ENCODE measurements around the gene IGF1. TPM values are rescaled to one million over a fixed set of nuclear protein-coding genes. Genes with fewer than 3 reads are reported as not detected.

IGF1 gene
- total and polyA plus RNA-seq, 9 of the 15 experiments (the other 6 are each of a cell fraction or from before 2014, with no cell fraction given) = 3.7 to 13.9 (median 4.5) TPM

GRCh38 chr12:102371165-102371564 lies 109.2 kb downstream of the IGF1 start (continued):
- TF ChIP-seq ZBTB40 (IDR thresholded peaks at IDR 0.05) (no peak), ZBTB40 (CRISPR knock-in tag; IDR thresholded peaks at IDR 0.05) (no peak), VEZF1 (CRISPR knock-in tag; IDR thresholded peaks at IDR 0.05) (no peak), RERE (CRISPR knock-in tag; IDR thresholded peaks at IDR 0.05; ENCODE audit: borderline replicate concordance) (no peak), MNT (conservative IDR thresholded peaks at IDR 0.05) (no peak), TAF7 (tag; IDR thresholded peaks at IDR 0.05) (no peak)

All from K562 (cell line).